Measurements from ENCODE around the gene MEF2A.

- TF ChIP-seq NFIC (IDR thresholded peaks at IDR 0.05; ENCODE audit: low read depth, low read length) (no peak), CTCF (IDR thresholded peaks at IDR 0.05 in 2 of 3, conservative IDR thresholded peaks at IDR 0.05 in 1 of 3; ENCODE audit: control insufficient read depth in 2 of 3, extremely low read depth in 1 of 3, insufficient read depth in 1 of 3, low read depth in 3 of 3, low read length in 3 of 3) (no peak), MXI1 (IDR thresholded peaks at IDR 0.05; ENCODE audit: low read depth, low read length) (no peak), ETV6 (conservative IDR thresholded peaks at IDR 0.05 in 1 of 2, IDR thresholded peaks at IDR 0.05 in 1 of 2; ENCODE audit: borderline replicate concordance in 1 of 2, low read depth in 1 of 2) (no peak), ZBTB11 (CRISPR knock-in tag; IDR thresholded peaks at IDR 0.05) (no peak), RAD21 (IDR thresholded peaks at IDR 0.05; ENCODE audit: insufficient read depth, low read depth, low read length) (no peak), POLR2A (IDR thresholded peaks at IDR 0.05; ENCODE audit: low read depth, low read length) (no peak), USF1 (IDR thresholded peaks at IDR 0.05; ENCODE audit: borderline replicate concordance, extremely low read length, insufficient read depth, low read depth, low read length) (no peak), CHD2 (IDR thresholded peaks at IDR 0.05; ENCODE audit: borderline replicate concordance, low read depth, low read length) (no peak), MYB (IDR thresholded peaks at IDR 0.05; ENCODE audit: borderline replicate concordance, low read depth, low read length) (no peak), POLR2AphosphoS5 (IDR thresholded peaks at IDR 0.05; ENCODE audit: low read length) (no peak), ZSCAN29 (IDR thresholded peaks at IDR 0.05) (no peak), CBFB (IDR thresholded peaks at IDR 0.05; ENCODE audit: low read depth) (no peak), ZBTB4 (CRISPR knock-in tag; IDR thresholded peaks at IDR 0.05) (no peak)
These were observed 102.9 kb downstream of the MEF2A start for GRCh38 chr15:99668533-99669182.
